ENCODE data around the gene STAT3. TPM values are rescaled to one million over a fixed set of nuclear protein-coding genes. Genes with fewer than 3 reads are reported as not detected.

Gene STAT3
- total and polyA plus RNA-seq, 9 of the 15 experiments (the other 6 are each of a cell fraction or from before 2014, with no cell fraction given): 90.0 to 179 (median 114) TPM

DNA sequence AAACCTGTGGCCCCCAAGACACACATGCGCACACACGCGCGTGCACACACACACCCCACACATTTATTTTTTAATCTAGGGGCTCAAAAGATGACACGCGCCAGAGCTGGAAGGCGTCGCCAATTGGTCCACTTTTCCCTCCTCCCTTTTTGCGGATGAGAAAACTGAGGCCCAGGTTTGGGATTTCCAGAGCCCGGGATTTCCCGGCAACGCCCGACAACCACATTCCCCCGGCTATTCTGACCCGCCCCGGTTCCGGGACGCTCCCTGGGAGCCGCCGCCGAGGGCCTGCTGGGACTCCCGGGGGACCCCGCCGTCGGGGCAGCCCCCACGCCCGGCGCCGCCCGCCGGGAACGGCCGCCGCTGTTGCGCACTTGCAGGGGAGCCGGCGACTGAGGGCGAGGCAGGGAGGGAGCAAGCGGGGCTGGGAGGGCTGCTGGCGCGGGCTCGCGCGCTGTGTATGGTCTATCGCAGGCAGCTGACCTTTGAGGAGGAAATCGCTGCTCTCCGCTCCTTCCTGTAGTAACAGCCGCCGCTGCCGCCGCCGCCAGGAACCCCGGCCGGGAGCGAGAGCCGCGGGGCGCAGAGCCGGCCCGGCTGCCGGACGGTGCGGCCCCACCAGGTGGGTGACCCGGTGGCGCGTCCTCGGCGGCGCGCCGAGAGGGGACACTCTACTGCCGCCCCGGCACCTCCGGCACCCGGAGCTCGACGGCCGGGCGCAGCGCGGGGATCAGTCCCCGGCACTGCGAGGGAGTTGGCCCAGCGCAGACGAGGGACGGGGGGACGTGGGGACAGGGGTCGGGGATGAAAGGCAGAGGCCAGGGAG, 100.1 kb downstream of the STAT3 start, which contains the start of gene STAT5A (continued):
- no peak for TF ChIP-seq ZNF311 (CRISPR knock-in tag; IDR thresholded peaks at IDR 0.05)
- no peak for TF ChIP-seq NCOA1 (IDR thresholded peaks at IDR 0.05; ENCODE audit: low read depth)
- TF ChIP-seq, protein P1, sequence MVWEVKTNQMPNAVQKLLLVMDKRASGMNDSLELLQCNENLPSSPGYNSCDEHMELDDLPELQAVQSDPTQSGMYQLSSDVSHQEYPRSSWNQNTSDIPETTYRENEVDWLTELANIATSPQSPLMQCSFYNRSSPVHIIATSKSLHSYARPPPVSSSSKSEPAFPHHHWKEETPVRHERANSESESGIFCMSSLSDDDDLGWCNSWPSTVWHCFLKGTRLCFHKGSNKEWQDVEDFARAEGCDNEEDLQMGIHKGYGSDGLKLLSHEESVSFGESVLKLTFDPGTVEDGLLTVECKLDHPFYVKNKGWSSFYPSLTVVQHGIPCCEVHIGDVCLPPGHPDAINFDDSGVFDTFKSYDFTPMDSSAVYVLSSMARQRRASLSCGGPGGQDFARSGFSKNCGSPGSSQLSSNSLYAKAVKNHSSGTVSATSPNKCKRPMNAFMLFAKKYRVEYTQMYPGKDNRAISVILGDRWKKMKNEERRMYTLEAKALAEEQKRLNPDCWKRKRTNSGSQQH (CRISPR knock-in tag; IDR thresholded peaks at IDR 0.05): no peak
- TF ChIP-seq WHSC1 (IDR thresholded peaks at IDR 0.05; ENCODE audit: low read length): no peak
- no peak for TF ChIP-seq KLF1 (tag; IDR thresholded peaks at IDR 0.05)
- no peak for TF ChIP-seq SMARCE1 (IDR thresholded peaks at IDR 0.05)
- no peak for TF ChIP-seq ETS2 (tag; IDR thresholded peaks at IDR 0.05; ENCODE audit: borderline replicate concordance, poor library complexity, severe bottlenecking)
- TF ChIP-seq ZNF780A (CRISPR knock-in tag; IDR thresholded peaks at IDR 0.05): no peak
- TF ChIP-seq RBM34 (IDR thresholded peaks at IDR 0.05; ENCODE audit: borderline replicate concordance, insufficient read depth, low read length): no peak
- no peak for TF ChIP-seq JUND (IDR thresholded peaks at IDR 0.05; ENCODE audit: borderline replicate concordance, low read depth, low read length)
- no peak for TF ChIP-seq JUND (tag; IDR thresholded peaks at IDR 0.05; ENCODE audit: borderline replicate concordance, low read depth, low read length)
- TF ChIP-seq BHLHE40 (IDR thresholded peaks at IDR 0.05; ENCODE audit: low read length): no peak; the same call in 1 of the 2 replicates
- no peak for TF ChIP-seq SREBF2 (CRISPR knock-in tag; IDR thresholded peaks at IDR 0.05)
- TF ChIP-seq E2F3 (CRISPR knock-in tag; IDR thresholded peaks at IDR 0.05): no peak
- TF ChIP-seq, protein P2, sequence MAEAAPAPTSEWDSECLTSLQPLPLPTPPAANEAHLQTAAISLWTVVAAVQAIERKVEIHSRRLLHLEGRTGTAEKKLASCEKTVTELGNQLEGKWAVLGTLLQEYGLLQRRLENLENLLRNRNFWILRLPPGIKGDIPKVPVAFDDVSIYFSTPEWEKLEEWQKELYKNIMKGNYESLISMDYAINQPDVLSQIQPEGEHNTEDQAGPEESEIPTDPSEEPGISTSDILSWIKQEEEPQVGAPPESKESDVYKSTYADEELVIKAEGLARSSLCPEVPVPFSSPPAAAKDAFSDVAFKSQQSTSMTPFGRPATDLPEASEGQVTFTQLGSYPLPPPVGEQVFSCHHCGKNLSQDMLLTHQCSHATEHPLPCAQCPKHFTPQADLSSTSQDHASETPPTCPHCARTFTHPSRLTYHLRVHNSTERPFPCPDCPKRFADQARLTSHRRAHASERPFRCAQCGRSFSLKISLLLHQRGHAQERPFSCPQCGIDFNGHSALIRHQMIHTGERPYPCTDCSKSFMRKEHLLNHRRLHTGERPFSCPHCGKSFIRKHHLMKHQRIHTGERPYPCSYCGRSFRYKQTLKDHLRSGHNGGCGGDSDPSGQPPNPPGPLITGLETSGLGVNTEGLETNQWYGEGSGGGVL (CRISPR knock-in tag; IDR thresholded peaks at IDR 0.05): no peak
- no peak for TF ChIP-seq ZNF668 (CRISPR knock-in tag; IDR thresholded peaks at IDR 0.05)
- TF ChIP-seq, protein P3, sequence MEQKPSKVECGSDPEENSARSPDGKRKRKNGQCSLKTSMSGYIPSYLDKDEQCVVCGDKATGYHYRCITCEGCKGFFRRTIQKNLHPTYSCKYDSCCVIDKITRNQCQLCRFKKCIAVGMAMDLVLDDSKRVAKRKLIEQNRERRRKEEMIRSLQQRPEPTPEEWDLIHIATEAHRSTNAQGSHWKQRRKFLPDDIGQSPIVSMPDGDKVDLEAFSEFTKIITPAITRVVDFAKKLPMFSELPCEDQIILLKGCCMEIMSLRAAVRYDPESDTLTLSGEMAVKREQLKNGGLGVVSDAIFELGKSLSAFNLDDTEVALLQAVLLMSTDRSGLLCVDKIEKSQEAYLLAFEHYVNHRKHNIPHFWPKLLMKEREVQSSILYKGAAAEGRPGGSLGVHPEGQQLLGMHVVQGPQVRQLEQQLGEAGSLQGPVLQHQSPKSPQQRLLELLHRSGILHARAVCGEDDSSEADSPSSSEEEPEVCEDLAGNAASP (IDR thresholded peaks at IDR 0.05): no peak
- no peak for TF ChIP-seq ZNF79 (CRISPR knock-in tag; IDR thresholded peaks at IDR 0.05; ENCODE audit: low read depth)
- TF ChIP-seq ZNF23 (CRISPR knock-in tag; IDR thresholded peaks at IDR 0.05): no peak
- no peak for TF ChIP-seq ZNF217 (CRISPR knock-in tag; IDR thresholded peaks at IDR 0.05)
- no peak for TF ChIP-seq ARHGAP35 (IDR thresholded peaks at IDR 0.05; ENCODE audit: partially characterized antibody)
- TF ChIP-seq SMARCA4 (IDR thresholded peaks at IDR 0.05): no peak
- no peak for TF ChIP-seq HNRNPH1 (optimal IDR thresholded peaks at IDR 0.05; ENCODE audit: low read depth, low read length)
- TF ChIP-seq PHB2 (IDR thresholded peaks at IDR 0.05; ENCODE audit: low read depth): no peak
